Stimulated activated CD8-positive, alpha-beta memory T cell treated with anti-CD3 and anti-CD28 coated beads, Interleukin-15, amount 100 ng/mL, for 1 hour (primary cell): ENCODE results near the gene NKX1-2.

Experiments used
- DNase-seq: peaks from one replicate; pipeline ENCODE4 v3.0.0-alpha.2; 2020; ENCODE audit warnings: low read depth

The NKX1-2 gene

GRCh38 chr10:124450012-124450782 is at the start of gene NKX1-2:
Gene NKX1-2, minus strand, starts transcription at chr10:124450035. Its CDS starts 92 bp downstream, at chr10:124449943.
- DNase-seq = no peak

DNA sequence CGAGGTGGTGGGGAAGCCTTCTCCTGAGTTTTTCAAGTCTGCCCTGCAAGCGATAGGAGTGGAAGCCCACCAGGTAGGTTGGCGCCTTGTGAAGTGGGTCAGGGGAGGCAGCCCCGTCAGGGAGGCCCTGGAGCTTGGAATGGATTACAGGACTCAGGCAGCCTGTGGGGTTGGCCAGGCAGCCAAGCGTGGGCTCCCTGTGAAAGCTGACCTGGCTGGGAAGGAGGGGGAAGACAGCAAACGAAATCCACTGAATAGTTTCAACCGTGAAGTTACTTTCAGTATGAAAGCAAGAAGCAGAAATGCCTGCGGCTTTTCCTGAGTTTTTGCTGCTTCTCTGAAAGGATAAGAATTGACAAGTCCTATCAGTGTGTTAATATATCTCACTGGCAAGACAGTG is 48.2 kb upstream of the NKX1-2 start:
- DNase-seq = no peak

- DNase-seq = no peak
These were observed 47.5 kb upstream of the NKX1-2 start for GRCh38 chr10:124497196-124497881.

GRCh38 chr10:124496620-124497019 is 46.8 kb upstream of the NKX1-2 start:
- DNase-seq = no peak

DNA sequence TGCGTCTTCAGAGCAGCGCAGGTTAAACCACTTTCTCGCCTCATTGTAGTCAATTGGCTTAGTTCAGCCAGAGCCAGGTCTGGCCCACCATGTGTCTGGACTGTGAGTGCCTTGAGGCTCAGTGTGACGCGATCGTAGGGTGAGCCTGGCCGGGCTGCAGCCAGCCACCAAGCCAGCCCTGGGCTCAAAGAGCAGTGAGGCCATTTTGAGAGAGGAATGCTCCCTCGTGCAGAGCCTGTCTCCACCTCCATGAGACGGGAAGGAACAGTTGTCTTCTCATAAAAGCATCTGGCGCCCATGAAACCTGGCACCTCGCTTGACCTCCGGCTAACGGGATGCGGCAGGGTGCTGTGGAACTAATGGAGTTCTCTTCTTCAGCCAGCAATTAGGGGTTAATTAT is 46.3 kb upstream of the NKX1-2 start:
- no peak for DNase-seq

DNA sequence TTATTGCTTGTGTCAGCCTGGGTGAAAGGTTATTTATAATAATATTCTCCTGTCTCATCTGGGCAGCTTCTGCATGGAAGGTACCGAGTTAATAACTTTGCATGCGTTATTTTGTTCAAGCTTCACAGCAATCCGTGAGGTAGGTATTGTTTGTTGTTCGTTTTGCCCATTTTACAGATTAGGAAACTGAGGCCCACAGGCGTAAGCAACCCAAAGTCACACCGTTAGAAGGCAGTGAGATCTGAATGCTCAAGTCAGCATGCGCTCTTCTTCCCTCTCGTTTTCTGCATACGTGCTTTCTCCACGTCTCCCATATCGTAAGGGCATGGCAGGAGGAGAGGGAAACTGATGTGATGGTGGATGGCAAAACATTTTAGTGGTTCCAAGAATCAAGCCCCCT is 45.9 kb upstream of the NKX1-2 start:
- no peak for DNase-seq

DNA sequence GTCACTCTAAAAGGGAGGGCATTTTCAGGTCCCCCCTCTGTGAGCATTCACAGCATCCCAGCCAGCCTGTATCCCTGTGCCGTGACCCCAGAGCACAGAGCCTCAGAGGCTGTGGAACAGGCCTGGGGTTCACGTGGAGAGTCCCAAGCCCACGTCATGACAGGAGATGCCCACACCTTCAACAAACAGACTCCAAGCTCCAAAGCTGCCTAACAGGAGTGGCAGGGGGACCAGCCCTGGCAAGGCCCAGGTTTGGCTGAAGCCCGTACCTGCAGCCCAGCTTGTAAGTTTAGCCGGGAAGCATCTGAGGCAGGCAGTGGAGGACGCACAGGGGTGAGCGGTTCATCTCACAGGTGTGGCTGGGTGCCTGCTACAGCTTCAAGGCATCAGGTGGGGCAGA is 45.3 kb upstream of the NKX1-2 start:
- DNase-seq = no peak

DNA sequence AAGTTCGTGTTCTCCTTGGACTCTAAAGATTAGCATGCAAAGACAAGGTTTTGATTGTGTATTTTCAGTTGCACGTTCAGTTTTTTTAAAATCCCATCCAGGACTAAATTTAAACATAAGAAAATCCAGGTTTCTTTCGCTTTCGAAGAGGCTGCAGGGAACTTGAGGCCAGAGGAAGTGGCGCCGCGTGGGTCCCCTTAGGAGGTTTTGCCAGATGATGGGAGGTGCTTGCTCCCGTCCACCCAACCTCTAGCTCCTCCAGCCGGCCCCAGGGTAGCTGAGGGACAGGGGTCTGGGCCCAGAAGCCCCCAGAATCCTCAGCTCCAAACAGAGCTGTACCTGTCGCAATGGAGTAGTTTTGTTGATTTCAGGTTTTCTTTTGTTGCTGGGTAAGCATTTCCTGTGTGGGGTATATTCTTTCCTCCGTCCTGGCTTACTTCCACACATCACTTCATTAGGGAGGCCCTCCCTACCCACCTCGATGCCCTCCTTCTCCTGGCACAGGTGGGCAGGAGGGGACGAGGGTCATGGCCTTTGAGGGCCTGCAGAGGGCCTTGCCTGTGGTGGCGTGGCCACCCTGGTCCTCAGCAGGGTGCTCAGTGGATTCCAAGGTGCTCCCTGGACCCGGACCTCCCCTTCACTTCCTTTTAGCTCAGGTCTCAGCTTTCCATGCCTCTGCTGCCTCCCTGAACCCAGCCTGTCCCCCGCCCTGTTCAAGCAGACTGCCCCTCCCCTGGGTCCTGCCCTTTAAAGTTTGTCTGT is 44.4 kb upstream of the NKX1-2 start:
- no peak for DNase-seq

DNA sequence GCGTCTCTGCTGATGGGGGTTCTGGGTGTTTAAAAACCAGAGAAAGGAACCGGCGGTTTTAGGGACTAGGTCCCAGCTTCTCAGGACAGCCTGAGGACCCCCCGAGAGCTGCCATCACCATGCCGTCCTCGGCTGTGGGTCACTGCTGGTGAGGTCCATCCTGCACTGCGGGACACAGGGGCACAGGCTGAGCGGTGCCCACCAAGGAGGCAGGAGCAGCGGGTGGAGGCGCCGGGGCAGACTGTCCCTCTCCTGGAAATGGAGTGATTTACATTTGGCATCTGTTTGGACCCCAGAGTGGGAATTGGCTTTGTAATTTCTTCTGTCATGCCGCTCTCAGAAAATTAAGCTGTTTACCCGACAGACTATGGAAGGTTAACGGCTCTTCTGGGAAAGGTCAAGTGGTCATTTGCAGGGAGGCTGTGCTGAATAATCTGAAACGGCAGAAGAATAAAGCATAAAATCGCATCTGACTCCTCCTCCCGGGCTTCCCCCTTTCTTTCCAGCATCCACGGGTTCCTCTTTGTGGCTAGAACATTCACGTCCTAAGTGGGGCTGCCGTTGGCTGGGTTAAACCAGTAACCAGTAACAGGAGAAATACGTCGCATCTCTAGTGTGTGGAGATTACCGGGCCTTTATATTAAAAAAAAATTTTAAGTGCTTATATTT is 43.5 kb upstream of the NKX1-2 start:
- no peak for DNase-seq

DNA sequence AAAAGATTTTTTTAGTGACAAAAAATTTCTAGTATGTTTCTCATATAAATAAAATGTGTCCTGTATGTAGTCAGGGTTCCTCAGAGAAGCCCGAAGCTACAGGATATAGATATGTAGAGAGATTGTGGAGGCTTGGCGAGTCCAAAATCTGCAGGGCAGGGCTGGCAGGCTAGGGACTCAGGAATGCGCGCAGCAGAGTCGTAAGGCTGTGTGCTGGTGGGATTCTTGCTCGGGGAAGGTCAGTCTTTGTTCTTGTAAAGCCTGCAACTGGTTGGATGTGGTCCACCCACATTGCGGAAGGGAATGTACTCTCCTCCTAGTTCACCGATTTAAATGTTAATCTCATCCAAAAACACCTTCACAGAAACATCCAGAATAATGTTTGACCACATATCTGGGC is 42.4 kb upstream of the NKX1-2 start:
- no peak for DNase-seq

- no peak for DNase-seq
These were observed 41.3 kb upstream of the NKX1-2 start for GRCh38 chr10:124491105-124491504.

- no peak for DNase-seq
These were observed 36.8 kb upstream of the NKX1-2 start for GRCh38 chr10:124486635-124487034.

DNA sequence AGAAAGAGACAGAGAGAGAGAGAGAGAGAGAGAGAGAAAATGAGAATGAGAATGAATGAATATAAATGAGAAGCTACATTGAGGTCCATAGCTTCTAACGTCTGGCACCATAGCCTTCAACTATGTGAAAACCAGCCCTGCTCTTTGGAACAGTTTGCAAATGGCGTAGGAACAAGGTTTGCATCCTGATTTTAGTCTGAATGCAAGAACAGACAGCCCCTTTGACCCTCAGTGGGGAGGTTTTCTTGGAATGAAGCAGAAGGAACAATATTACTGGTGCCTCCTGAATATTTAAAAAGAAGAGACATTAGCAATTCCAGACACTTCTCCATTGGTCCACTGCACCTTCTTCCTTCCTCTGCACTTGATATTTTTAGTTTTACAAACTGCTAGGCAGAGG is 34.8 kb upstream of the NKX1-2 start:
- DNase-seq = no peak

DNA sequence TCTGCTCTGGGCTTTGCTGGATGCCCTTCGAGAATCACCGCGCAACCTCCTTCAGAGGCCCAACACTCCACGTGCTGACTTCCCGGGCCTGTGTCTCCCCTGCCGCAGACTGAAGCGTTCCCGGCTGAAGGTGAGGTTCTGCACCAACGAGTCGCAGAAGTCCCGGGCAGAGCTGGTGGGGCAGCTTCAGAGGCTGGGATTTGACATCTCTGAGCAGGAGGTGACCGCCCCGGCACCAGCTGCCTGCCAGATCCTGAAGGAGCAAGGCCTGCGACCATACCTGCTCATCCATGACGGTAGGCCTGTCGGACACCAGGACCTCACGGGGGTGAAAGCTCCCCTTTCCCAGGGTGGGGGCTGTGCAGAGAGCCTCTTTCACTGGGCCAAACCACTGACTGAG is 34.2 kb upstream of the NKX1-2 start:
- DNase-seq = no peak

DNA sequence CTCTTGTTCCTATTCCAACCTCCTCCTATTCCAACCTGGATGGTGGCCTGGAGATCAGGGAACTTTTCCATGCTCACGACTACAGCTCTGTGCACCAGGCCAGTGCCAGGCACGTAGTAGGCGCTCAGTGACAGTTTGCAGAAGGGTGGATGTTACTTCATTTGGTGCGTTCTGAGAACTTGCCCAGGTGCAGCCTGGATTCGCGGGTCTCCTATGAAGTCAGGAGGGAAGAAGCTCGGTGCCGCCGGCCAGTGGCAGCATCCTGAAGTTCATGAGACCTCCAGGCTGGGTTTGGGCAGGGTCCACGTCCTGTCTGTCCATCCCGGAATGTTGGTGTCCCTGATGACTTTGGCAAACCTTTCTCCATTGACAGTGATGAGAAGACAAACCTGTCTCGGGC is 33.0 kb upstream of the NKX1-2 start:
- no peak for DNase-seq

DNA sequence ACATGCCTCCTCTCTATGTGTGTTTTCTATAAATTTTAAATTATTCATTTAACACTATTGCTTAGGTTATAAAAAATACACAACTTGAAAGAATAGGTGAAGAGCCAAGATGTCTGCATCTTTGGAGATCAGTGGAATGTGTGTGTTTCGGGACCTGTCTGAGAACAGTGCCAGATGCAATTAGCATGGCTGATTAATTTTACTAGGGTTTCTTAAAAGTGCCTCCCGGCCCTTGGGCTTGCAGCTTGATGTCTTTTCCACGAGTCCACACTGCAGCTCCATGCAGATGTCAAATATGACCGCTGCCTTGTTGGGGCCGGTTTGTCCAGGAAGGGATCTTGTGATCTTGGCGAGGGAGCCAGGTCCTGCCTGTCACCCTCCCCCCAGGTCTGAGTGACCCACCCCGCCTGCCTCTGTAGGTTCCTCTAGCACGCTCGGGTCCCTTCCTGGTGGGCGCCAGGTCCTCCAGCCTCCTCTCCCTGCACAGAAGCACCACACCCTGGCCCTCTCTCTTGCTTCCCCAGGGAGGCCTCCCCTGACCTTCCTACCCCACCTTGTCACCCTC is 32.5 kb upstream of the NKX1-2 start:
- DNase-seq = no peak

- DNase-seq = no peak
These were observed 31.9 kb upstream of the NKX1-2 start for GRCh38 chr10:124481717-124482116.

DNA sequence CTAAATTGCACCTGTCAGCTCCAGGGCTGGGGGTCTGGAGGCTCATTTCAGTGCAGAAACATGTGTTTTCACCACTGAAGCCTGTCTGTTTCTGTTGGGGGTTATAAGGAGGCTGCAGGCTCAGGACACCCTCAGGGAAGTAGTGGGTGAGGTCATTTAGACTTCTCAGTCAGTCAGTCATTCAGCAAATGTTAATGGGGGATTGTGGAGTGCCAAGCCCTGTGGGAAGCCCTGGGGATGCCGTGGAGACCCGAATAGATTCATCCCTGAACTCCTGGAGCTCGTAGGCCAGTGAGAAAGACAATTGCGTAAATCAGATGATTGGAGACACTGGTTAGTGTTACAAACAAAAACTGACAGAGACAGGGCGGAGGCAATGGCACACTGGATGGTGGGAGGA is 31.0 kb upstream of the NKX1-2 start:
- DNase-seq = no peak

DNA sequence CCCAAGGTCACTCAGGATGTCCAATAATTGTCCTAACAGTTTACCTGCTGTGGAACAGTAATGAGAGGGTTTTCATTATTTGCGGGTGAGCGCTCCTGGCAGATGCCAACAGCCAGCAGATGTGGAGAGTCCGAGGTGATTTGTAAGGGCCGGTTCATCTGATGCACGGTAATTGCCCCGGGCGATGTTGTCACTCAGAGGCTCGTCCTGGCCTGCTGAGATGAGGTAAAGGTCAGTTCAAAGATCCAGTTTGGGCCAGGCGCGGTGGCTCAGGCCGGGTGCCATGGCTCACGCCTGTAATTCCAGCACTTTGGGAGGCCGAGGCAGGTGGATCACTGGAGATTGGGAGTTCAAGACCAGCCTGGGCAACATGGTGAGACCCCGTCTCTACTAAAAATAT is 28.7 kb upstream of the NKX1-2 start:
- no peak for DNase-seq

- no peak for DNase-seq
These were observed 28.0 kb upstream of the NKX1-2 start for GRCh38 chr10:124477614-124478363.

DNA sequence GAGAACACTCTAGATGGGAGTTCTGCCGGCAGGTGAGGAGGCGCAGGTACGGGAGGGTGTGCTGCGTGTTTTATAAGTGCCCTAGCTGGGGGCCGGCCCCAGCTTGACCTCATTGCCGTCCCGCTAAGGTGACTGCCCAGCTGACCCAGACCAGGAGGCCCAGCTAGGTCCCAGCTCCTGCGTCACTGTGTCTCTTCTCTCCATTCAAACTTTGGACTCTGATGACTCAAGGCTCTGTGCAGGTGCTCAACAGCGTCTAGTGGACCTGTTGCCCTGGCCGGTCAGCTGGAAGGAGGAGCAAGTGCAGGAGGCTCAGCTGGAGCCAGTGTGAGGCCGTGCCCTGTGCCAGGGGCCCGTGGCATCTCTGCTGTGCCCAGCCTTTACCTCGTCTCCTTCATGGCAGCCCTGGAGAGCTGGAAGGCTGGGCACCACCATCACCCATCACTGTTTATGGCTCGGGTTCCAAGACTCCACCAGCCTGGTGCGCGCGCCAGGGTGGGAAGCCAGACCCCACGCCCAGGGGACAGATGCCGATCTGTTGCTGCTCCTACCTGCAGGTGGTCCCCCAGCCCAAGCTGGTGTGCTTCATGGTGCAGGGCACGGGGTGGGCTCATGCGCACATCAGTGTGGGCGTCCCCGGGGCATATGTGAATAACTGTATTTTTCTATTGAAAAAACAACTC is 26.3 kb upstream of the NKX1-2 start:
- DNase-seq = no peak
